ENCODE results near the gene CRB3. TPM values are rescaled to one million over a fixed set of nuclear protein-coding genes. Genes with fewer than 3 reads are reported as not detected.
A peak's percentile ranks its signal among the peaks of the same experiment; 100 is the strongest.

The CRB3 gene
- total and polyA plus RNA-seq, 7 experiments from 2014 or later, result 0.44 to 10.1 (median 6.5) TPM

DNA sequence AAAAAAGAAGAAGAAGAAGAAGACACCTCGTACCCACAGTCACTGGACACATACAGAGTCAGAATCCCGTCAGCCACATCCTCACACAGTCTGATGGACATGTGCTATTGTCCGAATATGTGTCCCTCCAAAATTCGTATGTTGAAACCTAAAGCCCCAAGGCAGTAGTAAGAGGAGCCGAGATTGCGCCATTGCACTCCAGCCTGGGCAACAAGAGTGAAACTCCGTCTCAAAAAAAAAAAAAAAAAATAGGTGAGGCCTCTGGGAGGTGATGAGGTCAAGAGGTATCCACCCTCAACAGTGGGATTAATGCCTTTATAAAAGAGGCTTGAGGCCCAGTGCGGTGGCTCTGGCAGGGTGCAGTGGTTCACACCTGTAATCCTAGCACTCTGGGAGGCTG, 20.2 kb downstream of the CRB3 start:
- Histone ChIP-seq H3K36me3 (ENCODE audit: control insufficient read depth in 2 of 3, insufficient read depth in 3 of 3, low read length in 3 of 3) (peaks cover 0 to 4% (median 0%) of the 10 kb centered on the region in 3 experiments), H3K4me3 (ENCODE audit: low read length) (no peak overlapping the region), H3K27me3 (ENCODE audit: control insufficient read depth in 2 of 2, insufficient read depth in 2 of 2, low read length in 2 of 2) (no peaks in the 10 kb centered on the region), H3K9me3 (ENCODE audit: control insufficient read depth in 2 of 3, low read length in 3 of 3) (no peaks in the 10 kb centered on the region), H3K27ac (ENCODE audit: low read depth, low read length) (no peak overlapping the region), H3K4me1 (ENCODE audit: control insufficient read depth in 2 of 2, insufficient read depth in 2 of 2, low read length in 2 of 2) (peaks cover 19 to 25% of the 10 kb centered on the region in 2 donors)
- H3K4me1 Mint-ChIP-seq, result peaks cover 30 to 46% (median 40%) of the 10 kb centered on the region in 7 donors
- no peaks in the 10 kb centered on the region for H3K27me3 Mint-ChIP-seq
- ChIA-PET POLR2A (interaction anchor here (0.7 to 1.1 kb wide), 2 partner anchors 25 to 29 kb away, joined by 3 to 4 read pairs; no protein-coding TSS in a partner anchor), CTCF (no interaction called here)
- peaks cover 0 to 8% (median 0%) of the 10 kb centered on the region in 5 donors for H3K36me3 Mint-ChIP-seq
- peak overlapping the region in 1 of 10 donors; percentile 23 for H3K4me3 Mint-ChIP-seq
- H3K9me3 Mint-ChIP-seq, result no peaks in the 10 kb centered on the region
- ATAC-seq, result no peak
- no peak for DNase-seq
- H3K27ac Mint-ChIP-seq, result no peak overlapping the region
- intact Hi-C loops (cut with micrococcal nuclease), result loop anchor here in 1 of 2 donors (10.0 kb wide), 1 partner anchor 59 kb away; the partner anchor contains the start of gene KHSRP

DNA sequence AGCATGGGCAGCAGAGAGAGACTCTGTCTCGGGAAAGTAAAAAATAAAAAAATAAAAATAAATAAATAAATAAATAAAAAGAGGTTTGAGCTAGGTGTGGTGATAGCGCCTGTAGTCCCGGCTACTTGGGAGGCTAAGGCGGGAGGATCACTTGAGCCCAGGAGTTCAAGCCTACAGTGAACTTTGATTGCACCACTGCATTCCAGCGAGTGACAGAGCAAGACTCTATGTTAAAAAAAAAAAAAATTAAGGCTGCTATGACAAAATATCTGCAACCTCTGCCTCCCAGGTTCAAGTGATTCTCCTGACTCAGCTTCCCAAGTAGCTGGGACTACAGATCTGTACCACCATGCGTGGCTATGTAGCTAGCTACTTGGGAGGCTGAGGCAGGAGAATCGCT, 20.8 kb downstream of the CRB3 start:
- H3K27ac Mint-ChIP-seq, result no peak overlapping the region
- H3K36me3 Mint-ChIP-seq, result peaks cover 0 to 8% (median 0%) of the 10 kb centered on the region in 5 donors
- no peaks in the 10 kb centered on the region for H3K27me3 Mint-ChIP-seq
- Histone ChIP-seq H3K4me1 (ENCODE audit: control insufficient read depth in 2 of 2, insufficient read depth in 2 of 2, low read length in 2 of 2) (peaks cover 14 to 20% of the 10 kb centered on the region in 2 donors), H3K27me3 (ENCODE audit: control insufficient read depth in 2 of 2, insufficient read depth in 2 of 2, low read length in 2 of 2) (no peaks in the 10 kb centered on the region), H3K36me3 (ENCODE audit: control insufficient read depth in 2 of 3, insufficient read depth in 3 of 3, low read length in 3 of 3) (peaks cover 0 to 4% (median 0%) of the 10 kb centered on the region in 3 experiments), H3K4me3 (ENCODE audit: low read length) (no peak overlapping the region), H3K9me3 (ENCODE audit: control insufficient read depth in 2 of 3, low read length in 3 of 3) (no peaks in the 10 kb centered on the region), H3K27ac (ENCODE audit: low read depth, low read length) (no peak overlapping the region)
- no peak overlapping the region for H3K4me3 Mint-ChIP-seq
- intact Hi-C loops (cut with micrococcal nuclease), result loop anchor here in 1 of 2 donors (10.0 kb wide), 1 partner anchor 60 kb away; the partner anchor contains the start of gene KHSRP
- ChIA-PET CTCF (interaction anchor here (0.9 to 1.1 kb wide), 2 partner anchors 16 to 22 kb away, joined by 3 read pairs; no protein-coding TSS in a partner anchor), POLR2A (interaction anchor here (0.6 to 0.7 kb wide), 4 partner anchors 19 to 652 kb away, joined by 3 read pairs; no protein-coding TSS in a partner anchor)
- H3K9me3 Mint-ChIP-seq, result no peaks in the 10 kb centered on the region
- ATAC-seq (no peak), DNase-seq (no peak)
- H3K4me1 Mint-ChIP-seq, result peaks cover 26 to 46% (median 36%) of the 10 kb centered on the region in 7 donors

- CTCF ChIA-PET, result no interaction called here
- peaks cover 0 to 6% (median 0%) of the 10 kb centered on the region in 5 donors for H3K36me3 Mint-ChIP-seq
- POLR2A ChIA-PET, result interaction anchor here (0.6 to 1.1 kb wide), 5 partner anchors 8 to 278 kb away, joined by 3 to 5 read pairs (median 3); partner anchors contain the start of gene DENND1C
- no peak for DNase-seq
- Histone ChIP-seq H3K9me3 (ENCODE audit: control insufficient read depth in 2 of 3, low read length in 3 of 3) (peaks cover 0 to 6% (median 0%) of the 10 kb centered on the region in 3 experiments), H3K27ac (ENCODE audit: low read depth, low read length) (no peak overlapping the region), H3K36me3 (ENCODE audit: control insufficient read depth in 2 of 3, insufficient read depth in 3 of 3, low read length in 3 of 3) (no peaks in the 10 kb centered on the region), H3K4me1 (ENCODE audit: control insufficient read depth in 2 of 2, insufficient read depth in 2 of 2, low read length in 2 of 2) (peaks cover 0 to 6% of the 10 kb centered on the region in 2 donors), H3K4me3 (ENCODE audit: low read length) (peak overlapping the region; percentile 14), H3K27me3 (ENCODE audit: control insufficient read depth in 2 of 2, insufficient read depth in 2 of 2, low read length in 2 of 2) (no peaks in the 10 kb centered on the region)
- peaks cover 0 to 9% (median 5%) of the 10 kb centered on the region in 7 donors for H3K4me1 Mint-ChIP-seq
- intact Hi-C loops (cut with micrococcal nuclease), result loop anchor here in 1 of 2 donors (10.0 kb wide), 1 partner anchor 65 kb away; the partner anchor contains the start of gene KHSRP
- ATAC-seq, result no peak
- H3K4me3 Mint-ChIP-seq, result peak overlapping the region in 8 of 10 donors; percentile 16 to 80 (median 38)
- no peaks in the 10 kb centered on the region for H3K27me3 Mint-ChIP-seq
- peaks cover 0 to 8% (median 4%) of the 10 kb centered on the region in 11 donors for H3K9me3 Mint-ChIP-seq
- peak overlapping the region in 2 of 9 donors; percentile 25 to 38 for H3K27ac Mint-ChIP-seq
Observed at GRCh38 chr19:6489278-6490061, 25.4 kb downstream of the CRB3 start.

- Mint-ChIP-seq H3K4me1 (peaks cover 0 to 9% (median 5%) of the 10 kb centered on the region in 7 donors), H3K9me3 (peaks cover 0 to 8% (median 4%) of the 10 kb centered on the region in 11 donors), H3K4me3 (peak overlapping the region in 5 of 10 donors; percentile 25 to 80 (median 57)), H3K27ac (peak overlapping the region in 2 of 9 donors; percentile 25 to 43), H3K36me3 (peaks cover 0 to 6% (median 0%) of the 10 kb centered on the region in 5 donors), H3K27me3 (no peaks in the 10 kb centered on the region)
- no peak overlapping the region for H3K27ac ChIP-seq (ENCODE audit: low read depth, low read length)
- POLR2A ChIA-PET, result interaction anchor here (0.6 to 1.1 kb wide), 3 partner anchors 9 to 278 kb away, joined by 3 to 5 read pairs (median 3); partner anchors contain the start of gene DENND1C
- no peak for ATAC-seq
- H3K4me1 ChIP-seq (ENCODE audit: control insufficient read depth in 2 of 2, insufficient read depth in 2 of 2, low read length in 2 of 2), result peaks cover 0 to 6% of the 10 kb centered on the region in 2 donors
- H3K36me3 ChIP-seq (ENCODE audit: control insufficient read depth in 2 of 3, insufficient read depth in 3 of 3, low read length in 3 of 3), result no peaks in the 10 kb centered on the region
- peaks cover 0 to 6% (median 0%) of the 10 kb centered on the region in 3 experiments for H3K9me3 ChIP-seq (ENCODE audit: control insufficient read depth in 2 of 3, low read length in 3 of 3)
- intact Hi-C loops (cut with micrococcal nuclease), result no loop called here
- DNase-seq, result no peak
- H3K4me3 ChIP-seq (ENCODE audit: low read length), result peak overlapping the region; percentile 14
- H3K27me3 ChIP-seq (ENCODE audit: control insufficient read depth in 2 of 2, insufficient read depth in 2 of 2, low read length in 2 of 2), result no peaks in the 10 kb centered on the region
- CTCF ChIA-PET, result no interaction called here
Observed at GRCh38 chr19:6490134-6490533, 26.1 kb downstream of the CRB3 start.

DNA sequence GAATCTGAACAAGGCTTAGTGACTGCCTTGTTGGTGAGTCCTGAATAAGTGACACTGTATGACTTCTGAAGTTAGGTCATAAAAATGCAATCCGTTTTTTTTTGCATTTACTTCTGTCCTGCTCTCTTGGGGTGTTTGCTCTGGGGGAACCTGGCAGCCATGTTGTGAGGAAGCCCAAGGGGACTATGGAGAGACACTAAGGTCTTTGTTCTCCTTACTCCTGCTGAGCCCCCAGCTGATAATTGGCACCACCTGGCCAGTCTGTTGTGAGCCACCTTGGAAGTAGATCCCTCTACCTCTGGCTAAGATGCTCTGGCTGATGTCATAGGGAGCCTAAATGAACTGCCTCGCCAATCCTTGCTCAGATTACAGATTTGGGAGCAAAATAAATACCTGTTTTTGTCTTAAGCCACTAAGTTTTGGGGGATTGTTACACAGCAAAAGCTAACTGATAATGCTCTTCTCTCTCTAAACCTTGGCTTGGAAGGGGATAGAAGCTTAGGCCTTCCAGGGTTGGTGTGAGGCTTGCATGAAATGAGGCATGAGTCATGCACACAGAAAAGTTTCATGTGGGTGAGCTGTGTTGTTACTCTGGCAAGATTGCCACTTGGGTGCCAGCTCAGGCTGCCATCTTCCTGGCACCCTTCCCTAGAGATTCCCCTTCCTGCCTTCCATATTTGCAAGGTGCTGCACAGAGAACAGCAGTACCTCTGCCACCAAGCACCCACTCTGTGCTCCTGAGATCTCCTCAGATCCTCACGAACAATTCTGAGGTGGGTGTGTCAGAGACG, 27.9 kb downstream of the CRB3 start:
- H3K9me3 ChIP-seq (ENCODE audit: control insufficient read depth in 2 of 3, low read length in 3 of 3), result peaks cover 0 to 6% (median 0%) of the 10 kb centered on the region in 3 experiments
- peak overlapping the region in 2 of 9 donors; percentile 18 to 54 for H3K27ac Mint-ChIP-seq
- intact Hi-C loops (cut with micrococcal nuclease), result no loop called here
- POLR2A ChIA-PET, result interaction anchor here (0.6 to 1.3 kb wide), 2 partner anchors 9 to 41 kb away, joined by 3 to 5 read pairs; no protein-coding TSS in a partner anchor
- no peaks in the 10 kb centered on the region for H3K27me3 ChIP-seq (ENCODE audit: control insufficient read depth in 2 of 2, insufficient read depth in 2 of 2, low read length in 2 of 2)
- H3K36me3 Mint-ChIP-seq, result peaks cover 0 to 6% (median 0%) of the 10 kb centered on the region in 5 donors
- CTCF ChIA-PET, result no interaction called here
- no peak overlapping the region for H3K4me3 Mint-ChIP-seq
- H3K9me3 Mint-ChIP-seq, result peaks cover 0 to 8% (median 4%) of the 10 kb centered on the region in 11 donors
- DNase-seq, result no peak
- peaks cover 0 to 9% (median 5%) of the 10 kb centered on the region in 7 donors for H3K4me1 Mint-ChIP-seq
- H3K4me1 ChIP-seq (ENCODE audit: control insufficient read depth in 2 of 2, insufficient read depth in 2 of 2, low read length in 2 of 2), result peaks cover 0 to 6% of the 10 kb centered on the region in 2 donors
- no peak for ATAC-seq
- no peak overlapping the region for H3K27ac ChIP-seq (ENCODE audit: low read depth, low read length)
- H3K4me3 ChIP-seq (ENCODE audit: low read length), result no peak overlapping the region
- no peaks in the 10 kb centered on the region for H3K27me3 Mint-ChIP-seq
- no peaks in the 10 kb centered on the region for H3K36me3 ChIP-seq (ENCODE audit: control insufficient read depth in 2 of 3, insufficient read depth in 3 of 3, low read length in 3 of 3)

Data from naive thymus-derived CD4-positive, alpha-beta T cell (primary cell).